Keratinocyte (primary cell): ENCODE results near the gene SIX1. TPM values are rescaled to one million over a fixed set of nuclear protein-coding genes. Genes with fewer than 3 reads are reported as not detected.

Experiments used
- DNase-seq: peaks from one replicate; pipeline ENCODE4 v3.0.0-alpha.2; 2011; ENCODE audit warnings: low read depth, missing footprints, low spot score
- FAIRE-seq: peaks from 2 replicates; lab custom pipeline; 2011; peaks lifted over from hg19 to GRCh38; lab: Jason Lieb, UNC
- H2AFZ ChIP-seq: 2 replicates; pipeline ENCODE4 v1.6.0; 2012; ENCODE audit warnings: low read length, control low read depth, inconsistent platforms; ENCODE audit not compliant: control insufficient read depth
- H3K27ac ChIP-seq: 2 replicates; pipeline ENCODE4 v1.5.1; 2011; ENCODE audit warnings: low read length; ENCODE audit not compliant: control insufficient read depth, insufficient read depth
- H3K27me3 ChIP-seq: 3 replicates; pipeline ENCODE4 v1.6.0; 2011; ENCODE audit warnings: low read length; ENCODE audit not compliant: control insufficient read depth, insufficient read depth; ENCODE audit errors: extremely low read depth
- H3K36me3 ChIP-seq, 2 experiments: 2 replicates in 1 of 2; 3 replicates in 1 of 2; pipeline ENCODE4 v1.5.1; 2011; ENCODE audit warnings: low read length in 2 of 2, mild to moderate bottlenecking in 1 of 2; ENCODE audit not compliant: control insufficient read depth in 2 of 2, insufficient read depth in 2 of 2; ENCODE audit errors: extremely low read depth in 1 of 2
- H3K4me1 ChIP-seq: 3 replicates; pipeline ENCODE4 v1.5.1; 2011; ENCODE audit warnings: low read length; ENCODE audit not compliant: control insufficient read depth, insufficient read depth; ENCODE audit errors: extremely low read depth
- H3K4me2 ChIP-seq: 3 replicates; pipeline ENCODE4 v1.6.0; 2011; ENCODE audit warnings: low read depth, low read length; ENCODE audit not compliant: control insufficient read depth, insufficient read depth; ENCODE audit errors: extremely low read depth
- H3K4me3 ChIP-seq, 3 experiments: fragments of 200-600 bp in 1 of 3; sonication (generic) in 1 of 3; 2 replicates in 2 of 3; 3 replicates in 1 of 3; pipeline ENCODE4 v1.5.1; 2011 to 2016; ENCODE audit warnings: low read length in 3 of 3, mild to moderate bottlenecking in 3 of 3, control low read depth in 2 of 3, inconsistent platforms in 1 of 3, low read depth in 1 of 3, mixed read lengths in 1 of 3, mixed run types in 1 of 3, moderate library complexity in 1 of 3; ENCODE audit not compliant: control insufficient read depth in 2 of 3, insufficient read depth in 2 of 3; ENCODE audit errors: extremely low read depth in 1 of 3
- H3K79me2 ChIP-seq: 2 replicates; pipeline ENCODE4 v1.6.0; 2012; ENCODE audit warnings: low read length; ENCODE audit not compliant: control insufficient read depth, insufficient read depth
- H3K9ac ChIP-seq: 3 replicates; pipeline ENCODE4 v1.6.0; 2011; ENCODE audit warnings: low read length; ENCODE audit not compliant: control insufficient read depth, insufficient read depth; ENCODE audit errors: extremely low read depth
- H3K9me1 ChIP-seq: 3 replicates; pipeline ENCODE4 v1.6.0; 2011; ENCODE audit warnings: low read length; ENCODE audit not compliant: control insufficient read depth, insufficient read depth; ENCODE audit errors: extremely low read depth
- H3K9me3 ChIP-seq: 2 replicates; pipeline ENCODE4 v1.5.1; 2012; ENCODE audit warnings: low read depth, low read length; ENCODE audit not compliant: control insufficient read depth
- H4K20me1 ChIP-seq: 3 replicates; pipeline ENCODE4 v1.6.0; 2011; ENCODE audit warnings: low read length; ENCODE audit not compliant: control insufficient read depth, insufficient read depth; ENCODE audit errors: extremely low read depth
- EZH2 ChIP-seq: IDR thresholded peaks from one replicate; pipeline ENCODE4 v1.6.1; 2012; ENCODE audit warnings: inconsistent platforms, mild to moderate bottlenecking, low read length, moderate library complexity
- dilution Hi-C: fragments of 300-500 bp; cut with MboI; formaldehyde crosslinking; loops from one replicate; pipeline ENCODE4 v1.7.0; 2020; ENCODE audit warnings: low sequenced_read_pairs; ENCODE audit not compliant: extremely low pct_ligation_motif_present
- polyA plus RNA-seq, 5 experiments: library from polyadenylated mRNA; depleted of rRNA in 3 of 5; stranded (reverse) in 3 of 5; stranded (forward) in 1 of 5; unstranded in 1 of 5; fragments of >200 nt; gene quantifications; 1 replicate in 1 of 5; 2 replicates in 3 of 5; 3 replicates in 1 of 5; pipeline versions ENCODE4 v1.2.1 to v1.2.3, GENCODE V29; 2011 to 2012; ENCODE audit warnings: missing spikeins in 2 of 5, low read depth in 1 of 5, low replicate concordance in 1 of 5
- TF ChIP-seq, protein P1 (sequence below), 3 experiments: IDR thresholded peaks in 1 of 3; conservative IDR thresholded peaks in 1 of 3; optimal IDR thresholded peaks in 1 of 3; 2 replicates in 2 of 3; 3 replicates in 1 of 3; pipeline versions ENCODE3 to v1.5.1; 2011; ENCODE audit warnings: low read length in 3 of 3, mild to moderate bottlenecking in 3 of 3, moderate library complexity in 2 of 3, control low read depth in 1 of 3, inconsistent platforms in 1 of 3; ENCODE audit not compliant: insufficient read depth in 2 of 3; ENCODE audit errors: extremely low read depth in 1 of 3

The SIX1 gene
- polyA plus RNA-seq, 1 donor (not counting 4 experiments of a cell fraction or from before 2014, with no cell fraction given): 0.04 TPM

DNA sequence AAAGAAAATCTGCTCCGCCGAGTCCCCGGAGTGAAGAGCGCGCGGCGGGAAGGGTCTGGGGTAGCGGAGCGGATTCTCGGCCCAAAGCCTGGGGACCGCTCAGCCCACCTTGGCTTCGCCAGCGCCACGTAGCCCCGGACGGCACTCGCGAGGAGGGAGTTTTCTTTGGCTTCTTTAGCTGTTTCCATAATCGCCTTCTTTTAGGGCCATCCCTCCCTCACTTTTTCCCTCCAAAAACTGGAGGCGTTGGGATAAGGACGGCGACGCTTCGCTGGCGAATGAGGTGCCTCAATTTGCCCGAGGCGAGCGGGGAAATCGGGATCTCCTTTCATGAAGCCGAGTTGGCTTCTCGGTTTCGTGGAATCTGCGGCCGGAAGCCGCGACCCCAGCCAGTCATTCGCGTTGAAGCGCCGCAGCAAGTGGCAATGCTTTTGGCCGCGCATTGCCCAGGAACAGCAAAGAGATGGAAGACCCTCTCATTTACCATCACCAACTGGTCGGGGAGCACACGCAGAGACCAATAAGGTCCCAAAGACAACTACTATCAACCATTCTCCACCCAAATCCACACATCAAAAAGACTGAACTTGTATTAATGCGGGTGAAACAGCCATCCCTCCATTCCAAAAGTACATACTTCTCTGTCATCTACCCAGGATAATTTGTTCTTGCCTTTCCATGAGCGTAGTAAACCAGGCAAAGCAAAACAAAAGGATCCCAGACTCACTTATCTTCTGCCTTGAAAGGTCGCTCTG is 8.4 kb upstream of the SIX1 start:
- Histone ChIP-seq H3K9me1 (no peaks in the 10 kb centered on the region), H3K4me3 (peak overlapping the region; percentile 53 to 78 (median 74)), H3K9me3 (no peaks in the 10 kb centered on the region), H3K27ac (no peak overlapping the region), H3K4me1 (peaks cover 11% of the 10 kb centered on the region), H3K36me3 (no peaks in the 10 kb centered on the region), H2AFZ (peak overlapping the region; percentile 92), H3K4me2 (peak overlapping the region; percentile 91), H3K79me2 (no peaks in the 10 kb centered on the region), H4K20me1 (no peaks in the 10 kb centered on the region), H3K9ac (peak overlapping the region; percentile 61), H3K27me3 (peaks cover 60% of the 10 kb centered on the region)
- DNase-seq: no peak
- no peak for TF ChIP-seq EZH2
- TF ChIP-seq, protein P1, sequence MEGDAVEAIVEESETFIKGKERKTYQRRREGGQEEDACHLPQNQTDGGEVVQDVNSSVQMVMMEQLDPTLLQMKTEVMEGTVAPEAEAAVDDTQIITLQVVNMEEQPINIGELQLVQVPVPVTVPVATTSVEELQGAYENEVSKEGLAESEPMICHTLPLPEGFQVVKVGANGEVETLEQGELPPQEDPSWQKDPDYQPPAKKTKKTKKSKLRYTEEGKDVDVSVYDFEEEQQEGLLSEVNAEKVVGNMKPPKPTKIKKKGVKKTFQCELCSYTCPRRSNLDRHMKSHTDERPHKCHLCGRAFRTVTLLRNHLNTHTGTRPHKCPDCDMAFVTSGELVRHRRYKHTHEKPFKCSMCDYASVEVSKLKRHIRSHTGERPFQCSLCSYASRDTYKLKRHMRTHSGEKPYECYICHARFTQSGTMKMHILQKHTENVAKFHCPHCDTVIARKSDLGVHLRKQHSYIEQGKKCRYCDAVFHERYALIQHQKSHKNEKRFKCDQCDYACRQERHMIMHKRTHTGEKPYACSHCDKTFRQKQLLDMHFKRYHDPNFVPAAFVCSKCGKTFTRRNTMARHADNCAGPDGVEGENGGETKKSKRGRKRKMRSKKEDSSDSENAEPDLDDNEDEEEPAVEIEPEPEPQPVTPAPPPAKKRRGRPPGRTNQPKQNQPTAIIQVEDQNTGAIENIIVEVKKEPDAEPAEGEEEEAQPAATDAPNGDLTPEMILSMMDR (optimal IDR thresholded peaks at IDR 0.05 in 1 of 3, IDR thresholded peaks at IDR 0.05 in 1 of 3, conservative IDR thresholded peaks at IDR 0.05 in 1 of 3; ENCODE audit: extremely low read depth in 1 of 3, insufficient read depth in 2 of 3, low read length in 3 of 3): no peak
- dilution Hi-C loops: no loop called here
- FAIRE-seq: no peak

DNA sequence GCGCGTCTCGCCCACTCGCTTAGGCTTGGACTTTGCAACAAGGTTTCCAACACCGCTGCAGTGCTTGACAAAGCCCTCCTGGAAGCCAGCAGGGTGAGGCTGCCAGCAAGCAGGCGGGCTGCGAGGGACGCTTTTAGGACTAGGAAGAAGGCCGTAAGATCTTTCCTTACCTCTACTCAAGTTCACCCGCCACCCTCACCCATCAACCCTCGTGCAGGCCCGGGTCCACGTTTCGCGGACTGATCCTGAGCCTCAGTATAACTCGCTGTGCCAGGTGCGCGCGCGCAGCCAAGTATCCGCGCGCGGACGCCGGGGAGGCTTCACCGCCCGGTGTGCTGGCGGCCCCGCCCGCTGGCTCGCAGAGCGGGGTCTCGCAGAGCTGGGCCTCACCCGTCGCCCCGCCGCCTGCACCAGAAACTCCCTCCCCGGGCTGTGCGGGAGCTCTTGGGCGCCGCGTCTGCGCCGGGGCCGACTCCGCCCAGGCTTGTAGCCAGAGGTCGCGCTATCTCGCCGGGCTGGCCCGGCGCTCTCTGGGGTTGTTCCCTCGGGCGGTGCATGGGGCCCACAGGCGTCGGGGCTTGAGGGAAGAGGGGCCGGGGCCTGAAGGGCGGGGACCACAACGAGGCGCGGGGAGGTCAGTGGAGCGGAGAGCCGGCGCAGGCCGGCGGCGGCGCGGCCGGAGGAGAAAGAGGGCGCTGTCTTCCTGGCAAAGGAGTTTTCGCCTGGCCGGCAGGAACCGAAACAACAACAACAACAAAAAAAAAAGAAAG is 7.6 kb upstream of the SIX1 start:
- no peaks in the 10 kb centered on the region for H3K9me3 ChIP-seq
- DNase-seq (no peak), FAIRE-seq (no peak)
- peak overlapping the region; percentile 53 to 78 (median 74) for H3K4me3 ChIP-seq
- H2AFZ ChIP-seq: peak overlapping the region; percentile 92
- H3K9ac ChIP-seq: peak overlapping the region; percentile 61
- no peak overlapping the region for H3K27ac ChIP-seq
- H3K36me3 ChIP-seq: no peaks in the 10 kb centered on the region
- H3K9me1 ChIP-seq: no peaks in the 10 kb centered on the region
- TF ChIP-seq, protein P1 (optimal IDR thresholded peaks at IDR 0.05 in 1 of 3, IDR thresholded peaks at IDR 0.05 in 1 of 3, conservative IDR thresholded peaks at IDR 0.05 in 1 of 3; ENCODE audit: extremely low read depth in 1 of 3, insufficient read depth in 2 of 3, low read length in 3 of 3): peak in 2 of 3 experiments; percentile 60 to 67
- TF ChIP-seq EZH2: no peak
- H3K4me1 ChIP-seq: peaks cover 11% of the 10 kb centered on the region
- dilution Hi-C loops: no loop called here
- no peaks in the 10 kb centered on the region for H3K79me2 ChIP-seq
- peak overlapping the region; percentile 91 for H3K4me2 ChIP-seq
- H3K27me3 ChIP-seq: peaks cover 67% of the 10 kb centered on the region
- no peaks in the 10 kb centered on the region for H4K20me1 ChIP-seq
